IPS-NIHi11 (cell line): ENCODE data around the gene GOLGA6C.
"Not testable (repeated sequence)": the region's sequence is repeated elsewhere in the genome, so short reads cannot be mapped to it uniquely, and the experiment has no call there.

Experiments used
- DNase-seq: peaks from one replicate; pipeline ENCODE4 v3.0.0; 2012; ENCODE audit warnings: mixed read lengths, low spot score

Gene GOLGA6C

GRCh38 chr15:75252285-75252684 is 5.8 kb upstream of the GOLGA6C start:
- not testable (repeated sequence) for DNase-seq

- not testable (repeated sequence) for DNase-seq
These were observed 648 bp downstream of the GOLGA6C start for GRCh38 chr15:75258620-75259343.

- DNase-seq, result not testable (repeated sequence)
These were observed 1.7 kb downstream of the GOLGA6C start for GRCh38 chr15:75259873-75260272.

GRCh38 chr15:75273751-75274359 is 15.7 kb downstream of the GOLGA6C start:
- DNase-seq, result not testable (repeated sequence)

GRCh38 chr15:75274509-75275107 is 16.5 kb downstream of the GOLGA6C start:
- not testable (repeated sequence) for DNase-seq

GRCh38 chr15:75275617-75276016 is 17.5 kb downstream of the GOLGA6C start:
- DNase-seq, result not testable (repeated sequence)

- not testable (repeated sequence) for DNase-seq
These were observed 20.4 kb downstream of the GOLGA6C start for GRCh38 chr15:75278497-75278896.

- DNase-seq, result not testable (repeated sequence)
These were observed 24.4 kb downstream of the GOLGA6C start, which contains the start of gene GOLGA6D for GRCh38 chr15:75282572-75282971. GOLGA6D (plus strand) TSS chr15:75282835; CDS start chr15:75282876, 41 bp downstream.

GRCh38 chr15:75284152-75284551 is 26.0 kb downstream of the GOLGA6C start:
- DNase-seq, result not testable (repeated sequence)

- not testable (repeated sequence) for DNase-seq
These were observed 35.5 kb downstream of the GOLGA6C start for GRCh38 chr15:75293660-75294059.

- DNase-seq, result not testable (repeated sequence)
These were observed 40.6 kb downstream of the GOLGA6C start for GRCh38 chr15:75298541-75299310.

GRCh38 chr15:75299311-75299688 is 41.2 kb downstream of the GOLGA6C start:
- not testable (repeated sequence) for DNase-seq

GRCh38 chr15:75300026-75300425 is 41.9 kb downstream of the GOLGA6C start:
- not testable (repeated sequence) for DNase-seq

- no peak for DNase-seq
These were observed 44.2 kb downstream of the GOLGA6C start for GRCh38 chr15:75302318-75302717.

GRCh38 chr15:75302753-75303152 is 44.6 kb downstream of the GOLGA6C start:
- DNase-seq, result not testable (repeated sequence)

- no peak for DNase-seq
These were observed 48.1 kb downstream of the GOLGA6C start for GRCh38 chr15:75306188-75306587.

- peak; percentile 88 for DNase-seq
These were observed 49.8 kb downstream of the GOLGA6C start for GRCh38 chr15:75307778-75308390.

- DNase-seq, result no peak
These were observed 51.6 kb downstream of the GOLGA6C start for GRCh38 chr15:75309711-75310110.

- DNase-seq, result not testable (repeated sequence)
These were observed 54.4 kb downstream of the GOLGA6C start for GRCh38 chr15:75312548-75312947.

- no peak for DNase-seq
These were observed 55.1 kb downstream of the GOLGA6C start for GRCh38 chr15:75313116-75313845.
